Esophagus muscularis mucosa (tissue), 4 donors: Measurements from ENCODE around the gene C9orf57. TPM values are rescaled to one million over a fixed set of nuclear protein-coding genes. Genes with fewer than 3 reads are reported as not detected.

Experiments used
- DNase-seq: peaks from one replicate; pipeline ENCODE4 v3.0.0-alpha.2; 2017; ENCODE audit errors: extremely low spot score
- H3K27ac ChIP-seq, 4 donors: fragments of 200-600 bp; sonication (generic); replicated peaks in 1 of 4; 1 replicate in 3 of 4; 2 replicates in 1 of 4; pipeline ENCODE4 v1.5.1; 2016 to 2019; ENCODE audit warnings: mild to moderate bottlenecking in 1 of 4
- H3K27me3 ChIP-seq, 4 donors: fragments of 200-600 bp; sonication (generic); one replicate each; pipeline versions ENCODE4 v1.5.1 to v1.6.0; 2016 to 2019
- H3K36me3 ChIP-seq, 4 donors: fragments of 200-600 bp; sonication (generic); one replicate each; pipeline ENCODE4 v1.5.1; 2016 to 2019
- H3K4me1 ChIP-seq, 4 donors: fragments of 200-600 bp; sonication (generic); one replicate each; pipeline ENCODE4 v1.5.1; 2016 to 2019
- H3K4me3 ChIP-seq, 4 donors: fragments of 200-600 bp; sonication (generic); 1 replicate in 2 of 4; 2 replicates in 2 of 4; pipeline ENCODE4 v1.5.1; 2016 to 2019; ENCODE audit warnings: mild to moderate bottlenecking in 4 of 4, moderate library complexity in 1 of 4
- H3K9me3 ChIP-seq, 4 donors: fragments of 200-600 bp; sonication (generic); 1 replicate in 3 of 4; 2 replicates in 1 of 4; pipeline ENCODE4 v1.5.1; 2016 to 2019
- CTCF ChIP-seq, 3 experiments: fragments of 200-600 bp in 2 of 3; fragments of 450-650 bp in 1 of 3; sonication (generic) in 2 of 3; IDR thresholded peaks; one replicate each; pipeline ENCODE4 v1.5.1; 2017 to 2019; ENCODE audit warnings: antibody characterized with exemption in 3 of 3, mild to moderate bottlenecking in 2 of 3, moderate library complexity in 1 of 3
- EP300 ChIP-seq: sonication (generic); formaldehyde crosslinking; IDR thresholded peaks from one replicate; pipeline ENCODE4 v1.6.1; 2017; ENCODE audit warnings: antibody characterized with exemption
- POLR2A ChIP-seq: fragments of 450-650 bp; IDR thresholded peaks from one replicate; pipeline ENCODE4 v1.6.1; 2017; ENCODE audit warnings: antibody characterized with exemption, moderate library complexity, mild to moderate bottlenecking, low read depth
- POLR2AphosphoS5 ChIP-seq, 2 donors: sonication (generic); formaldehyde crosslinking; IDR thresholded peaks; one replicate each; pipeline ENCODE4 v1.6.1; 2017; ENCODE audit warnings: antibody characterized with exemption in 2 of 2
- WGBS: methylation state at CpG from one replicate; pipeline ENCODE4 v1.1.5; 2018; 5-methylcytosine and 5-hydroxymethylcytosine counted together
- intact Hi-C: fragments of 100-400 bp; cut with DNase I; formaldehyde crosslinking; loops from one replicate; pipeline ENCODE4 v1.15.1; 2023
- total RNA-seq, 4 donors: library from RNA; depleted of rRNA; stranded (reverse); fragments of >200 nt; gene quantifications; one replicate each; pipeline versions ENCODE4 v1.1.0 to v1.2.1, GENCODE V29; 2016

The C9orf57 gene
- total RNA-seq, 4 donors from 2014 or later: not detected

- Histone ChIP-seq H3K27ac (no peak overlapping the region), H3K9me3 (no peaks in the 10 kb centered on the region), H3K27me3 (no peaks in the 10 kb centered on the region), H3K4me3 (no peak overlapping the region), H3K4me1 (no peaks in the 10 kb centered on the region), H3K36me3 (no peaks in the 10 kb centered on the region)
- 58% methylated on average over 1 of the region's 1 CpG for WGBS
- intact Hi-C loops: loop anchor here (10.0 kb wide), 1 partner anchor 745 kb away; no protein-coding TSS in a partner anchor
- no peak for TF ChIP-seq POLR2AphosphoS5 (IDR thresholded peaks at IDR 0.05)
- no peak for TF ChIP-seq CTCF (IDR thresholded peaks at IDR 0.05)
- TF ChIP-seq POLR2A: no peak
- TF ChIP-seq EP300: no peak
- no peak for DNase-seq
These were observed 30.4 kb downstream of the C9orf57 start for GRCh38 chr9:72029986-72030385.

GRCh38 chr9:72025906-72026305 is 34.5 kb downstream of the C9orf57 start:
- H3K36me3 ChIP-seq: no peaks in the 10 kb centered on the region
- no peaks in the 10 kb centered on the region for H3K4me1 ChIP-seq
- DNase-seq: no peak
- no peaks in the 10 kb centered on the region for H3K27me3 ChIP-seq
- TF ChIP-seq POLR2A (no peak), EP300 (no peak), CTCF (IDR thresholded peaks at IDR 0.05) (no peak), POLR2AphosphoS5 (IDR thresholded peaks at IDR 0.05) (no peak)
- no peaks in the 10 kb centered on the region for H3K9me3 ChIP-seq
- no peak overlapping the region for H3K4me3 ChIP-seq
- intact Hi-C loops: loop anchor here (2.0 to 10.0 kb wide), 2 partner anchors 219 to 741 kb away; no protein-coding TSS in a partner anchor
- WGBS: 66% methylated on average over 3 of the region's 3 CpGs
- no peak overlapping the region for H3K27ac ChIP-seq

DNA sequence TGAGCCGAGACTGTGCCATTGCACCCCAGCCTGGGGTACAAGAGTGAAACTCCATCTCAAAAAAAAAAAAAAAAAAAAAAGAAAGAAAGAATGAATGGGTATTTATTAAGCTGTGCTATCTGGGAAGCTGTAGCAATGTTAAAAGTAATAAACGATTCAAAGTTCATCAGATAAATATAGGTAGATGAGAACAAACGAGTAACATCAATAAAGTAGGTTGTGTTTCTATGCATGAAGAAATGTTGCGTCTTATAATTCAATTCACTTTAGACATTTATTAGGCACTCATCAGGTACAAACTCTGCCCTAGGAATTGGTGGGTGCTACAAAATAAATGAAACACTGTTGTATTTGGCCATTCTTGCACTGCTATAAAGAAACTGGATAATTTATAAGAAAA is 36.8 kb downstream of the C9orf57 start:
- Histone ChIP-seq H3K36me3 (no peaks in the 10 kb centered on the region), H3K4me1 (no peaks in the 10 kb centered on the region), H3K27me3 (no peaks in the 10 kb centered on the region), H3K27ac (no peak overlapping the region), H3K4me3 (no peak overlapping the region), H3K9me3 (no peaks in the 10 kb centered on the region)
- intact Hi-C loops: loop anchor here (10.0 kb wide), 1 partner anchor 739 kb away; no protein-coding TSS in a partner anchor
- 67% methylated on average over 4 of the region's 4 CpGs for WGBS
- no peak for DNase-seq
- TF ChIP-seq EP300 (no peak), POLR2AphosphoS5 (IDR thresholded peaks at IDR 0.05) (no peak), CTCF (IDR thresholded peaks at IDR 0.05) (no peak), POLR2A (no peak)

GRCh38 chr9:72022841-72023240 is 37.6 kb downstream of the C9orf57 start:
- Histone ChIP-seq H3K9me3 (no peaks in the 10 kb centered on the region), H3K27me3 (no peaks in the 10 kb centered on the region), H3K27ac (no peak overlapping the region), H3K36me3 (no peaks in the 10 kb centered on the region), H3K4me1 (no peaks in the 10 kb centered on the region), H3K4me3 (no peak overlapping the region)
- TF ChIP-seq POLR2AphosphoS5 (IDR thresholded peaks at IDR 0.05) (no peak), CTCF (IDR thresholded peaks at IDR 0.05) (no peak)
- intact Hi-C loops: loop anchor here (10.0 kb wide), 1 partner anchor 738 kb away; no protein-coding TSS in a partner anchor
- DNase-seq: no peak
- 64% methylated on average over 3 of the region's 3 CpGs for WGBS

GRCh38 chr9:72013292-72013760 is 47.1 kb downstream of the C9orf57 start:
- DNase-seq: no peak
- Histone ChIP-seq H3K4me3 (no peak overlapping the region), H3K4me1 (no peaks in the 10 kb centered on the region), H3K27me3 (no peaks in the 10 kb centered on the region), H3K36me3 (no peaks in the 10 kb centered on the region), H3K9me3 (no peaks in the 10 kb centered on the region), H3K27ac (no peak overlapping the region)
- 40% methylated on average over 1 of the region's 1 CpG for WGBS
- no peak for TF ChIP-seq POLR2A
- no peak for TF ChIP-seq CTCF (IDR thresholded peaks at IDR 0.05)
- no peak for TF ChIP-seq EP300
- no peak for TF ChIP-seq POLR2AphosphoS5 (IDR thresholded peaks at IDR 0.05)
- intact Hi-C loops: no loop called here
